Measurements from ENCODE around the gene SLC8B1. TPM values are rescaled to one million over a fixed set of nuclear protein-coding genes. Genes with fewer than 3 reads are reported as not detected.

SLC8B1 gene
- polyA plus RNA-seq, 10 donors: 9.8 to 17.8 (median 13.5) TPM

Other genes with a start within 250 kb of the SLC8B1 start
- under 1 TPM in 5 of 10 donors, not detected in 5; 0.03 to 0.28 (median 0.18) TPM for gene RASAL1, start 199.3 kb downstream of the SLC8B1 start, polyA plus RNA-seq (ENCODE audit: insufficient read length in 10 of 10)
- gene CFAP73, start 185.4 kb downstream of the SLC8B1 start, polyA plus RNA-seq (ENCODE audit: insufficient read length in 10 of 10): under 1 TPM in 3 of 10 donors, not detected in 7; 0.12 to 0.19 (median 0.19) TPM
- 10 to 100 TPM; 41.8 to 75.7 (median 51.7) TPM for gene DDX54, start 149.6 kb downstream of the SLC8B1 start, polyA plus RNA-seq (ENCODE audit: insufficient read length in 10 of 10)
- 10 to 100 TPM in 2 of 10 donors, 1 to 10 TPM in 8; 6.9 to 11.0 (median 9.1) TPM for gene RITA1, start 149.4 kb downstream of the SLC8B1 start, polyA plus RNA-seq (ENCODE audit: insufficient read length in 10 of 10)
- 10 to 100 TPM; 20.7 to 55.2 (median 32.0) TPM for gene TPCN1, start 113.6 kb downstream of the SLC8B1 start, polyA plus RNA-seq (ENCODE audit: insufficient read length in 10 of 10)
- 10 to 100 TPM; 12.7 to 17.2 (median 13.6) TPM for gene PLBD2, start 23.5 kb upstream of the SLC8B1 start, polyA plus RNA-seq (ENCODE audit: insufficient read length in 10 of 10)
- under 1 TPM in 1 of 10 donors, not detected in 9; 0.19 TPM for gene SDS, start 68.8 kb upstream of the SLC8B1 start, polyA plus RNA-seq (ENCODE audit: insufficient read length in 10 of 10)
- 1 to 10 TPM in 9 of 10 donors, under 1 TPM in 1; 0.61 to 2.1 (median 1.4) TPM for gene SDSL, start 87.3 kb upstream of the SLC8B1 start, polyA plus RNA-seq (ENCODE audit: insufficient read length in 10 of 10)
- gene LHX5, start 136.8 kb upstream of the SLC8B1 start, polyA plus RNA-seq (ENCODE audit: insufficient read length in 10 of 10): not detected